RCC 7860 (cell line): ENCODE measurements around the gene ZNF292.
"Not testable (repeated sequence)": the region's sequence is repeated elsewhere in the genome, so short reads cannot be mapped to it uniquely, and the experiment has no call there.

Experiments
- DNase-seq: peaks from one replicate; pipeline ENCODE4 v3.0.0-alpha.2; 2015; ENCODE audit warnings: low spot score
- FAIRE-seq: peaks from 2 replicates; lab custom pipeline; 2012; peaks lifted over from hg19 to GRCh38; lab: Jason Lieb, UNC

ZNF292 gene

GRCh38 chr6:87157596-87157995 lies 2.2 kb downstream of the ZNF292 start:
- FAIRE-seq, DNase-seq: not testable (repeated sequence)

GRCh38 chr6:87161299-87161698 lies 5.9 kb downstream of the ZNF292 start:
- no peak for DNase-seq
- no peak for FAIRE-seq

- DNase-seq (no peak), FAIRE-seq (no peak)
Observed at GRCh38 chr6:87164004-87164403, 8.6 kb downstream of the ZNF292 start.

GRCh38 chr6:87164506-87164905 lies 9.1 kb downstream of the ZNF292 start:
- DNase-seq (no peak), FAIRE-seq (no peak)

- FAIRE-seq, result no peak
- no peak for DNase-seq
Observed at GRCh38 chr6:87165185-87165584, 9.8 kb downstream of the ZNF292 start.

GRCh38 chr6:87171938-87172633 lies 16.7 kb downstream of the ZNF292 start:
- FAIRE-seq (no peak), DNase-seq (no peak)

- DNase-seq (no peak), FAIRE-seq (no peak)
Observed at GRCh38 chr6:87174078-87174579, 18.8 kb downstream of the ZNF292 start.

- DNase-seq (no peak), FAIRE-seq (no peak)
Observed at GRCh38 chr6:87176493-87176892, 21.1 kb downstream of the ZNF292 start.

GRCh38 chr6:87180105-87180728 lies 24.9 kb downstream of the ZNF292 start:
- DNase-seq, result no peak
- FAIRE-seq, result no peak

- DNase-seq (no peak), FAIRE-seq (no peak)
Observed at GRCh38 chr6:87181903-87182302, 26.5 kb downstream of the ZNF292 start.

GRCh38 chr6:87182321-87182720 lies 27.0 kb downstream of the ZNF292 start:
- FAIRE-seq, result no peak
- DNase-seq, result no peak

- DNase-seq (no peak), FAIRE-seq (no peak)
Observed at GRCh38 chr6:87182940-87183339, 27.6 kb downstream of the ZNF292 start.

GRCh38 chr6:87183687-87184086 lies 28.3 kb downstream of the ZNF292 start:
- DNase-seq, result no peak
- FAIRE-seq, result no peak

- DNase-seq, result no peak
- no peak for FAIRE-seq
Observed at GRCh38 chr6:87184762-87185250, 29.4 kb downstream of the ZNF292 start.

GRCh38 chr6:87196275-87196842 lies 41.0 kb downstream of the ZNF292 start:
- no peak for FAIRE-seq
- no peak for DNase-seq

- FAIRE-seq, result no peak
- no peak for DNase-seq
Observed at GRCh38 chr6:87197547-87197946, 42.2 kb downstream of the ZNF292 start.

- FAIRE-seq, DNase-seq: not testable (repeated sequence)
Observed at GRCh38 chr6:87198022-87198810, 42.9 kb downstream of the ZNF292 start.

- FAIRE-seq (no peak), DNase-seq (no peak)
Observed at GRCh38 chr6:87199787-87200186, 44.4 kb downstream of the ZNF292 start.

GRCh38 chr6:87200469-87201175 lies 45.3 kb downstream of the ZNF292 start:
- FAIRE-seq (no peak), DNase-seq (no peak)

GRCh38 chr6:87203448-87204023 lies 48.2 kb downstream of the ZNF292 start:
- no peak for FAIRE-seq
- DNase-seq, result no peak
